IPS-15b (cell line): Measurements from ENCODE around the gene JADE3.
A peak's percentile ranks its signal among the peaks of the same experiment; 100 is the strongest.

Source experiments
- H3K27me3 ChIP-seq: one replicate; pipeline ENCODE4 v1.6.1; 2013; ENCODE audit warnings: low read length; ENCODE audit not compliant: control insufficient read depth, insufficient read depth
- H3K36me3 ChIP-seq: one replicate; pipeline ENCODE4 v1.6.1; 2013; ENCODE audit warnings: low read length; ENCODE audit not compliant: control insufficient read depth, insufficient read depth
- H3K4me1 ChIP-seq: one replicate; pipeline ENCODE4 v1.6.1; 2013; ENCODE audit warnings: mild to moderate bottlenecking, low read length; ENCODE audit not compliant: control insufficient read depth, insufficient read depth
- H3K4me3 ChIP-seq: one replicate; pipeline ENCODE4 v1.5.1; 2013; ENCODE audit warnings: low read depth, low read length
- H3K9ac ChIP-seq: one replicate; pipeline ENCODE4 v1.6.1; 2013; ENCODE audit warnings: low read depth, mild to moderate bottlenecking, low read length
- H3K9me3 ChIP-seq: one replicate; pipeline ENCODE4 v1.6.1; 2013; ENCODE audit warnings: mild to moderate bottlenecking, low read length; ENCODE audit not compliant: control insufficient read depth, insufficient read depth

JADE3 gene

DNA sequence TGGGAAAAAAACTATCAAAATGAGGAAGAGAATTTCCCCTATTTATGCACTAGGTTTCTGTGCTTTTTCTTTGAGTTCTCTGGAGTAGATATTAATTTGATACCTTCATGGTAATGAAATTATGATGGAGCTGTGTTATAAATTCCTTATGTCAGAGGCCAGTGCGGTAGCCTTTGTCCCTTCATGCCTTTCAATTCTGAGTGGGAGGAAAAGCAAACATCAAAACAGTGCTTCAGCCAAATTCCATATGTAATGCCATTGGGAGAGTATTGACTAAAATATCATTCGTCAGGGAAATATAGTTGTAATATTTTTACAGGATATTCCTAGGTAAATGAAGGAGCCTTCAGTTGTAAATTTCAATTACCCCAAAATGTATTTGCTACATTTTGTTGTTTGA, 148.5 kb downstream of the JADE3 start:
- H3K4me1 ChIP-seq, result no peaks in the 10 kb centered on the region
- H3K36me3 ChIP-seq, result no peaks in the 10 kb centered on the region
- peaks cover 4% of the 10 kb centered on the region for H3K9me3 ChIP-seq
- H3K27me3 ChIP-seq, result no peaks in the 10 kb centered on the region
- no peak overlapping the region for H3K9ac ChIP-seq
- no peak overlapping the region for H3K4me3 ChIP-seq

DNA sequence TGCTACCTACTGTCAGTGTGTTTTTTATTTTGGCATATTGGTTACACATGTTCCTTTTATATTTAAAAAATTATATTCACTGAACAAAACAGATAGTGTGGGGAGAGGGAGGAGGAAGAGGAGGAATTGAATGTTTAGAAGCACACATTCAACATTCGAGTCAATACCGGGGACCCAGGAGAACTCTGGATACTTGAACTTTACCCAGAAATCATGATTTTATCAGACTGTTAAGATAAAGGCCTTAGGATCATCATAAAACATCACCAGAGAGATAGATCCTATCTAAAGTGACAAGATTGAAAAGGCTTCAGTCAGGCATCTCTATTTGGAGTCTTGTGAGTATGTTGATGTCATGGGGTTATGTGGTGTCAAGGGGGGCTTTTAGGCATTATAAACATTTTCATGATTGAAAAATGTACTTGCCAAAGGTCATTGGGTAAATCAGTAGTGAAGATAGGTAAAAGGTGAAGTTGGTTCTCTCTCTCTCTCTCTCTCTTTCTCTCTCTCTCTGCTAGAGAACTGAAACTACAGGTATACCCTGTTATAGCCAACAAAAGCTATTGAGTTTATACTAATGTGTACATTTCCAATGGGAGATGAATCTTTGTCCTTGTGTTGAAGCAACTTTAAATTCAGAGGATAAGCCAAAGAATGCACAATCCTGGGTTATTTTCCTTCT, 149.2 kb downstream of the JADE3 start:
- H3K9me3 ChIP-seq, result peaks cover 4% of the 10 kb centered on the region
- no peaks in the 10 kb centered on the region for H3K36me3 ChIP-seq
- H3K4me1 ChIP-seq, result no peaks in the 10 kb centered on the region

DNA sequence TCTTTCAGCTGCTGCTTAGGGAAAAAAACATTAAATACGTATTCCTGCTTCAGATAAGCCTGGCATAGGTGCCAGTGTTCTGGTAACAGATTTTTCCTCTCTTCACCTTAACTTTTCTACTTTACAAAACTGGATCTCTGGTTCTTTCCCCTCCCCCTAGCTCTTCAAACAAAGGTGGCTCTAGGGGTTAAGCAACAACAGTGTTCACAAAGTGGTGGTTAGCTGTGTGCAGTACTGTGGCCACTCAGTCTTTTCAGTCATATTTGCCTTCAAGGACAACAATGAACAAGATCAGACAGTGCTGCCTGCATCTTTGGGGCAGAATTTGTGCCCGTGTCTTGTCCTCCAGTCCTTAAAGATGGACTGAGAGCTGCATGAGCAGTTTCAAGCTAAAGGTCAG, 151.0 kb downstream of the JADE3 start:
- peaks cover 4% of the 10 kb centered on the region for H3K9me3 ChIP-seq
- H3K9ac ChIP-seq, result no peak overlapping the region
- no peaks in the 10 kb centered on the region for H3K4me1 ChIP-seq
- H3K27me3 ChIP-seq, result no peaks in the 10 kb centered on the region
- no peak overlapping the region for H3K4me3 ChIP-seq
- no peaks in the 10 kb centered on the region for H3K36me3 ChIP-seq

More for the DNA sequence above, 149.2 kb downstream of the JADE3 start:
- Histone ChIP-seq H3K4me3 (no peak overlapping the region), H3K27me3 (no peaks in the 10 kb centered on the region), H3K9ac (no peak overlapping the region)

DNA sequence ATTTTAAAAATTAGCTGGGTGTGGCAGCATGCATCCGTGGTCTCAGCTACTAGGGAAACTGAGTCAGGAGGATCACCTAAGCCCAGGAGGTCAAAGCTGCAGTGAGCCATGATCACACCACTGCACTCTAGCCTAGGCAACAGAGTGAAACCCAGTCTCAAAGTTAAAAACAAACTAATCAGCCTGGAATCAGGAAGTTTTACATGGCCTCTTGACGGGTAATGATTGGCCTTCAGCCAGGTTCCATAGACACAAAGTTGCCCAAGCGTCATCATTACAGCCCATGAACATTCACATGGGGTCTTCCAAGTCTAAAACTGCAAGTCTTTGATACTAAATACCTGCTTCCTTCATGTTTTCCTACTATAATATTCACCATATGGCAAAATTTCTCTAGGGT, 156.0 kb downstream of the JADE3 start:
- Histone ChIP-seq H3K9me3 (no peaks in the 10 kb centered on the region), H3K9ac (no peak overlapping the region), H3K4me3 (no peak overlapping the region), H3K36me3 (no peaks in the 10 kb centered on the region), H3K27me3 (no peaks in the 10 kb centered on the region), H3K4me1 (no peaks in the 10 kb centered on the region)

DNA sequence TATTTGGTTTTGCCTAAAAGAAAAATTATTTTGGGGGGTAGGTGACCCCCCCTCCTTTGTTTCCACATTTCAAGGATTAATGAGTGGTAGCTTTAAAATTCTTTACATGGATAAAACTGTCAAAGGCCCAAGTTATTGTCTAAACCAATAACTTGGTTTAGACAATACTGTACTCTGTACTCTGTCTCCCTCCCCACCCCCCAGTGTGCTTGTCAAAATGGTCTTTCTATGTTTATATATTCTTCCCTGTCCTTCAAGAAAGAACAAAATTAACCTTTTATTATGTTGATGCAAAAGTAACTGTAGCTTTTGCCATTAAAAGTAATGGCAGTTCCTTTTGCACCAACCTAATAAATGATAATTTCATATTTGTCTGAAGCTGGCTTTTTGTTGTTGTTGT, 156.5 kb downstream of the JADE3 start:
- Histone ChIP-seq H3K9ac (no peak overlapping the region), H3K36me3 (no peaks in the 10 kb centered on the region), H3K4me3 (no peak overlapping the region), H3K27me3 (no peaks in the 10 kb centered on the region), H3K9me3 (no peaks in the 10 kb centered on the region), H3K4me1 (no peaks in the 10 kb centered on the region)

DNA sequence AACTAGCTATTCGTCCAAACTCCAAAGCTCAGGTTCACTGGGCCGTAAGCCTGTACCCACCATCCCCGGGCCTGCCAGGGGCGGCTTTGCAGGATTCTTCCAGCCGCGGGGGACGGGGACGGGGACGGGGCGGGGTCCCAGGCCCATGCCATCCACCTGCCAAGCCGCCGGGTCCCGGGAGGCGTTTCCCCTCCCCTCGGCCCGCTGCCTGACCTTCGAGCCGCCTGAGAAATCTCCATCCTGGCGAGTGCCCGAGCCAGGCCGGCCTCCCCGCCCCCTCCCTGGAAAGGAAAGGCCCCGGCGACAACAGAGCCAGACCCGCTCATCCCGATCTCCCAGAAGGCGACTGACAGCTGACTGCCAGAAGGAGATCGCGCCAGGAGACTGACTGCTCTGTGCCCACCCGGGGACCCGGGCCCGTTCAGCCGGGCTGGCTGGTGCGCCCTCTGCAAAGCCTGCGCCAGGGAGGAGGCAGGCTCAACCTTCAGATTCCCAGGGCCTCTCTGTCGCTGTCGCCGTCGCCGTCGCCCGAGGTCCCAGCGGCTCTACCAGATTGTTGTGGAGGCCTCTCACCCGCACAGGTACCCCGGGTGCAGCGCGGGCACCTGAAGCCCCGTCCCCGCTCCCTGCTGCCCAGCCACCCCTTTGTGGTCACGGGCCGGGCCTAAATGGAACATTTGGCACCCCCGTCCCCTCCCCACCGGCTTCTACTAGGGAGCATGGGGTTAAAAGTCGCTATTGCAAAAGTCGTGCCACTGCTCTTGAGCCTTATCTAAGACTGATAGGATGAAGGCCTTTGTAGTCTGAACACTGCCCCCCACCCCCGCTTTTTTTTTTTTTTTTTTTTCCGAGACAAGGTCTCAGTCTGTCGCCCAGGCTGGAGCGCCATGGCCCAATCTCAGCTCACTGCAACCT, 166.2 kb downstream of the JADE3 start, which contains the start of gene RGN:
RGN (plus strand) TSS at position 315 of the 915 bp plus-strand sequence. CDS start 2,702 bp downstream, outside the sequence.
- Histone ChIP-seq H3K9ac (no peak within 1 kb of the TSS), H3K4me1 (no peaks in the 10 kb centered on the region), H3K36me3 (no peaks in the 10 kb centered on the region), H3K27me3 (no peaks in the 10 kb centered on the region), H3K4me3 (peak within 1 kb of the TSS; percentile 35), H3K9me3 (no peaks in the 10 kb centered on the region)

DNA sequence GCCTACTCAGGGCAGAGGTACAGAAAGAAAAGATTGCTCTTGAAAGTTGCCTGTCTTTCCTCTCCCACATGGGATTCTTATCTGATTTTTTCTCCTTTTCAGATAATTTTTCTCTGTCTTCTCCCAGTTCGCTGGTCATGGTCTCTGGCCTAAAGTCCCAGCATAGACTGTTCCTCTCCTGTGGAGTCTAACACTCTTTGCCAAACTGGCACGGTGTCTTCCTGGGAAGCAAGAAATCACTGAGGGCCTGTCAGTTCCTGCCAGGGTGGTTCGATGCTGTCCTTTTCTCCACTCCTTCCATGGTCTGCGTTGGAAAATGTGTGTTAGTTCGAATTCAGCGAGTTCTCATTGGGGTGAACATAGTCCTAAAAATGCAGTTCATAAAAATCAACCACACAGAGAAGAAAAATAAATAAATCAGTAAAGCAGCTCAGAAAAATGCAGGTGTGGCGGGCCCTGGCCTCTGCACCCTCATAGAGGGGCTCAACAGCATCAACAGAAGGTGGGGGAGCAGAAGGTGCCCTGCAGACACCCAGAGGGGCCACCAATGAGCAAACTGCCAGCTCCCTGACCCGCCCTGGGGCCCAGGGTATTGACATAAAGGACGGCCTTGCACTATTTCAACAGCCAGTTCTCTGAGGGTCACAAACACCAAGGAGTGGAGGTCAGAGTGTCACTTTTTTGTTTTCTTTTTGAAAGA, 168.1 kb downstream of the JADE3 start:
- no peaks in the 10 kb centered on the region for H3K36me3 ChIP-seq
- no peaks in the 10 kb centered on the region for H3K27me3 ChIP-seq
- H3K9ac ChIP-seq, result no peak overlapping the region
- no peaks in the 10 kb centered on the region for H3K4me1 ChIP-seq
- no peak overlapping the region for H3K4me3 ChIP-seq
- H3K9me3 ChIP-seq, result no peaks in the 10 kb centered on the region

DNA sequence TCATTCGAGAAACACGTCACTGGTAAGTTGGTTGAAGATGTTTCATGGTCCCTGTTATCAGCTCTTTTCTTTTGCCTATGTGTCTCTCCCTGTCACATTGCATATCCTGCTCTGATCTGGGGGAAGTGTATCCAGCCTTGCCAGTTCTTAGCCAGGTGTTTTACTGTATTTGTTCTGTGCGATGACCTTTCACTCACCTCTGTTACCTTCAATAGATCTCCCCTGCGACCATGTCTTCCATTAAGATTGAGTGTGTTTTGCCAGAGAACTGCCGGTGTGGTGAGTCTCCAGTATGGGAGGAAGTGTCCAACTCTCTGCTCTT, 168.7 kb downstream of the JADE3 start:
- H3K4me1 ChIP-seq, result no peaks in the 10 kb centered on the region
- H3K9me3 ChIP-seq, result no peaks in the 10 kb centered on the region
- H3K4me3 ChIP-seq, result no peak overlapping the region
- H3K27me3 ChIP-seq, result no peaks in the 10 kb centered on the region
- no peaks in the 10 kb centered on the region for H3K36me3 ChIP-seq
- H3K9ac ChIP-seq, result no peak overlapping the region

DNA sequence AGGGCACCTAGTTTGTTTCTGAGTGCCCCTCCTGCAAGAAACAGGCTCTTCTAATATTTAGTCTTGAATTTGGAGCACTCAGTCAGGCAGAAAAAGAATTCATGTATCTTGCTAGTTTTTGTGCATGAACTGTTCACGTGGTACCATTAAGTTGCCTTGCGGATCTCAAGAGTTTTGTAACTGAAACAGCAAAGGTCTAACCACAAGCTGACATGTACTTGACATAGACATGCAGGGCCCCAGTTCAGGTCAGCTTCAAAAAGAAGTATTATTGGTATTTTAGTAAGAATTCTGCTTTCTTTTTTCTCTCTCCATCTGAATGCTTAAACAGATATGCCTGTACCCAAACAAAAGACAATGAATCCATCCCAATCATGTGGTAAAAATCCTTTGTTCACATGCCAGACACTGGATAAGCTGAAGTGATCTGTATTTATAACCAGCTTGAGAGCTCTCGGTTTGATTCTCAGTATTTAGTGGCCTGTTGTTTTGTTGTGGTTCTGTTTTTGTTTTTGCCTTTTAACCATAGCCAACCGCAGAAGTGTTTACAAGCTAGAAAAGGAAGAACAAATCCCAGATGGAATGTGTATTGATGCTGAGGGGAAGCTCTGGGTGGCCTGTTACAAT, 179.0 kb downstream of the JADE3 start:
- Histone ChIP-seq H3K36me3 (no peaks in the 10 kb centered on the region), H3K9ac (no peak overlapping the region), H3K27me3 (no peaks in the 10 kb centered on the region), H3K4me3 (no peak overlapping the region), H3K4me1 (peaks cover 5% of the 10 kb centered on the region), H3K9me3 (no peaks in the 10 kb centered on the region)

DNA sequence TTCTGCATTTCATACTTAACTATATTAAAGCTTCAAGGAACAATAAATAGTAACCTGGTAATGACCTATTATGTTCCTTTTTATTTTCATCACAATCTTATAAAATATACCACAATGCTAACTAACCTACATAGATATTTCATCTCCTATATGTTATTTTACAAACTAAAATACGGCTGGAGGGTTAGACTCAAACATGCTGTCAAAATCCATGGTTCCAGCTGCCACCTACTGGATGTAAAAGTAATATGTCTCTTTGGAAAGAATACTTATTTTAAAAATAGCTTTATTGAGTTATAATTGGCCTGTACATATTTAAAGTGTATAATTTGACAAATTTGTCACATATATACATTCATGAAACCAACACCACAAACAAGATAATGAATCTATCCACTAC, 181.0 kb downstream of the JADE3 start:
- H3K9ac ChIP-seq, result no peak overlapping the region
- H3K36me3 ChIP-seq, result no peaks in the 10 kb centered on the region
- peaks cover 7% of the 10 kb centered on the region for H3K4me1 ChIP-seq
- no peaks in the 10 kb centered on the region for H3K9me3 ChIP-seq
- H3K4me3 ChIP-seq, result no peak overlapping the region
- no peaks in the 10 kb centered on the region for H3K27me3 ChIP-seq

DNA sequence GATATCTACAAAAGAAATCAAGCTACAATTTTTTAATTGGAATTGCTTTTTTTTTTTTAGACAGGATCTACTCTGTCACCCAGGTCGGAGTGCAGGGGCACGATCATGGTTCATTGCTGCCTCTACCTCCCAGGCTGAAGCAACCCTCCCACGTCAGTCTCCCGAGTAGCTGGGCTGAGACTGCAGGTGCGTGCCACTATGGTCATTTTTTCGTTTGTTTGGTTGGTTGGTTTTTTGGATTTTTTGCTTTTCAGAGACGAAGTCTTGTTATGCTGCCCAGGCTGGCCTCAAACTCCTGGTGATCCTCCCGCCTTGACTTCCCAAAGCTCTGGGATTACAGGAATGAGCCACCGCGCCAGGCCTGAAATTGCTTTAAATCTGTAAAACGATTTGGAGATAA, 181.6 kb downstream of the JADE3 start:
- H3K9me3 ChIP-seq, result no peaks in the 10 kb centered on the region
- H3K36me3 ChIP-seq, result no peaks in the 10 kb centered on the region
- peaks cover 7% of the 10 kb centered on the region for H3K4me1 ChIP-seq
- no peak overlapping the region for H3K4me3 ChIP-seq
- H3K27me3 ChIP-seq, result no peaks in the 10 kb centered on the region
- no peak overlapping the region for H3K9ac ChIP-seq
